ENCODE results near the gene MUC4.

The MUC4 gene

GRCh38 chr3:195815169-195815771, 3.5 kb upstream of the MUC4 start:
- no peak overlapping the region for H3K4me3 ChIP-seq (ENCODE audit: low read depth, low read length)
- ChIA-PET CTCF (interaction anchor here (1.4 to 2.3 kb wide), 2 partner anchors 13 to 36 kb away, joined by 3 to 7 read pairs; no protein-coding TSS in a partner anchor), POLR2A (no interaction called here)
- no peak for DNase-seq (ENCODE audit: low read depth, low spot score)
- no peak for TF ChIP-seq CTCF (IDR thresholded peaks at IDR 0.05; ENCODE audit: insufficient read depth, low read length, missing control alignments)

- DNase-seq (ENCODE audit: low read depth, low spot score) = no peak
- POLR2A ChIA-PET = no interaction called here
- TF ChIP-seq CTCF (IDR thresholded peaks at IDR 0.05; ENCODE audit: insufficient read depth, low read length, missing control alignments) = no peak
- no peak overlapping the region for H3K4me3 ChIP-seq (ENCODE audit: low read depth, low read length)
- CTCF ChIA-PET = interaction anchor here (1.4 to 2.3 kb wide), 2 partner anchors 11 to 37 kb away, joined by 3 to 7 read pairs; no protein-coding TSS in a partner anchor
Measured at GRCh38 chr3:195813916-195814640, 2.3 kb upstream of the MUC4 start.

GRCh38 chr3:195812366-195812765, 637 bp upstream of the MUC4 start:
- DNase-seq (ENCODE audit: low read depth, low spot score) = no peak
- H3K4me3 ChIP-seq (ENCODE audit: low read depth, low read length) = no peak overlapping the region
- POLR2A ChIA-PET = no interaction called here
- no peak for TF ChIP-seq CTCF (IDR thresholded peaks at IDR 0.05; ENCODE audit: insufficient read depth, low read length, missing control alignments)
- CTCF ChIA-PET = no interaction called here

GRCh38 chr3:195810455-195810845, 1.3 kb downstream of the MUC4 start:
- TF ChIP-seq CTCF (IDR thresholded peaks at IDR 0.05; ENCODE audit: insufficient read depth, low read length, missing control alignments) = no peak
- no peak for DNase-seq (ENCODE audit: low read depth, low spot score)
- H3K4me3 ChIP-seq (ENCODE audit: low read depth, low read length) = no peak overlapping the region
- POLR2A ChIA-PET = no interaction called here
- CTCF ChIA-PET = interaction anchor here (1.5 kb wide), 1 partner anchor 41 kb away, joined by 6 read pairs; no protein-coding TSS in a partner anchor

GRCh38 chr3:195809796-195810454, 1.8 kb downstream of the MUC4 start:
- POLR2A ChIA-PET = no interaction called here
- H3K4me3 ChIP-seq (ENCODE audit: low read depth, low read length) = no peak overlapping the region
- CTCF ChIA-PET = interaction anchor here (0.7 to 1.5 kb wide), 2 partner anchors 9 to 42 kb away, joined by 3 to 6 read pairs; no protein-coding TSS in a partner anchor
- no peak for TF ChIP-seq CTCF (IDR thresholded peaks at IDR 0.05; ENCODE audit: insufficient read depth, low read length, missing control alignments)
- no peak for DNase-seq (ENCODE audit: low read depth, low spot score)

GRCh38 chr3:195809291-195809785, 2.4 kb downstream of the MUC4 start:
- no peak for DNase-seq (ENCODE audit: low read depth, low spot score)
- no peak overlapping the region for H3K4me3 ChIP-seq (ENCODE audit: low read depth, low read length)
- POLR2A ChIA-PET = no interaction called here
- TF ChIP-seq CTCF (IDR thresholded peaks at IDR 0.05; ENCODE audit: insufficient read depth, low read length, missing control alignments) = no peak
- CTCF ChIA-PET = interaction anchor here (0.7 to 1.5 kb wide), 2 partner anchors 9 to 42 kb away, joined by 3 to 6 read pairs; no protein-coding TSS in a partner anchor
